ENCODE data around the gene S100PBP.
"Not testable (repeated sequence)": the region's sequence is repeated elsewhere in the genome, so short reads cannot be mapped to it uniquely, and the experiment has no call there.

Gene S100PBP

DNA sequence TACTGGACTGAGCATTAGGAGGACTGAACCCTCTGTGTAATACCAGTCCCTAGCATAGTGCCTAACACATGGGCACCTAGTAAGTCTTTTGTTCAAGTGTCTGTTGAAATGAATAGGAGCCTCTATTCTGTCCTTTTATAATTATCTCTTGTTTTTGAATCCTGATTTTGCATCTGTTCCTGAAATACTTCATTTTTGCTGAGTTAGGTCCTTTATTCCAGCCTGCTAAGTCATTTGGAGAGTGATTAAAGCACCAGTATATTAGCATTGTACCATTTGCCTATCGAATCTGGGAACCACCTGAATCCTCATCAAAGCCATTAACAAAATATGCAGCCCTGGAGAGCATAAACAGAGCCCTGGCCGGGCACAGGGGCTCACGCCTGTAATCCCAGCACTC is 32.6 kb upstream of the S100PBP start:
- DNase-seq (ENCODE audit: low spot score) = no peak

DNA sequence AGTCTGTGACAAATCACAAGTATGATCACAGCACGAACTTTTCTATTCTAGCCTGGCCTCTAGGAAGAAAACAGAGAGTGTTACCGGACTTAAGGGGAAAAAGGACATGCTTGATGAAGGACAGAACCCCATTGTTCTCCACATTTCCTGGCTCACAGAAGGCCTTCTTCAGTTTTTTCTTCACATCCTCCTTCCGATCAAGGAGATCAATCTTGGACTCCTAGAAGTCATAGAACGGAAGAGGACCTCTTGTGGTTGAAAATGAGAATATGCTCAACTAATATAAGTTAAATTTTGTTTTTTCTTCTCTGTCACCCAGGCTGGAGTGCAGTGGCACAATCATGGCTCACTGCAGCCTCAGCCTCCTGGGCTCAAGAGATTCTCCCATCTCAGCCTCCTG is 30.6 kb upstream of the S100PBP start:
- no peak for DNase-seq (ENCODE audit: low spot score)

GRCh38 chr1:32789356-32789755 is 28.1 kb upstream of the S100PBP start:
- not testable (repeated sequence) for DNase-seq (ENCODE audit: low spot score)

DNA sequence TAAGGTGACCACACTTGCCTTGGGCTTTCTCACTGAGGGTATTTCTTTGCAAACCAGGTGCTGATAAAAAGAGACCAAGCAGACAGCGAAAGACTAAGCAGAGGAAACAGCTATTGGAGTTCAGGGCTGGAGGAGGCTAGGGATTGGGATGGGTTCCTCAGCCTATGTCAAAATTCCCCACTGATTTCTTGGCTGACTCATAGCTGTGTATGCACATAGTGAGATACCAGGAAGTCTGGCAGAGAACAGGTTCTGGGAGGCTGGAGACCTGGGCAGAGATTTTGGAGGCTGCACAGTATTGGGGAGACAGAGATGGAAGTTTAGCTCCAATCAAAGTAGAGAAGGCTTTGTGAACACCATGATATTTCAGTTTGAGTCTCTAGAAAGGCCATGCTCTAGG is 25.6 kb upstream of the S100PBP start:
- DNase-seq (ENCODE audit: low spot score) = no peak

DNA sequence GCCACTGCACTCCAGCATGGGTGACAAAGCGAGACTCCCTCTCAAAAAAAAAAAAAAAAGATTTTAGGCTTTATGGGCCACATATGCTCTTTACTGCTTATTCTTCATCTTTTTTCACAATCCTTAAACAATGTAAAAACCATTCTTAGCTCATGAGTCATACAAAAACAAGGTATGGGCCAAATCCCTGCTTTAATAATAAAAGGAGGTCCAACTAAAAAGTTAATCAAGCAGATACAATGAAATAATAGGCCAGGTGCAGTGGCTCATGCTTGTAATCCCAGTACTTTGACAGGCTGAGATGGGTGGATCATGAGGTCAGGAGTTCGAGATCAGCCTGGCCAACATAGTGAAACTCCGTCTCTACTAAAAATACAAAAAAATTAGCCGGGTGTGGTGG is 21.7 kb upstream of the S100PBP start:
- DNase-seq (ENCODE audit: low spot score) = not testable (repeated sequence)

- no peak for DNase-seq (ENCODE audit: low spot score)
These were observed 20.0 kb upstream of the S100PBP start for GRCh38 chr1:32797456-32797855.

DNA sequence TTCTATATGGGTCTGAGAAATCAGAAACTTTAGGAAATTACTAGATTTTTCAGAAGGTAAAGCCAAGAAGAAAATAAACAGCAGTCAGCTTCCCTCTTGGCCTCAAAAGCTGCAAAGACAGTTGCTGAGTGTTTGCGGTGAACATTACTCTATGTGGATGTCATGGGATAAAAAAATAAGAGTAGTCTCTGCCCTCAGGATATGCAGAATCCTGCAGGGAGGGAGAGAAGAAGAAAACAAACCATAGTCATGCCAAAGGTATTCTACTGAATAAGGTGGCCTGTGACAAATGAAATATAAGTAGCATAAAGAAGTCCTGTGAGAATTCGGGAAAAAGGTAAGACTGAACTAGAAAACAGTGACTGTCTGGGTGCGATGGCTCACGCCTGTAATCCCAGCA is 19.3 kb upstream of the S100PBP start:
- no peak for DNase-seq (ENCODE audit: low spot score)

DNA sequence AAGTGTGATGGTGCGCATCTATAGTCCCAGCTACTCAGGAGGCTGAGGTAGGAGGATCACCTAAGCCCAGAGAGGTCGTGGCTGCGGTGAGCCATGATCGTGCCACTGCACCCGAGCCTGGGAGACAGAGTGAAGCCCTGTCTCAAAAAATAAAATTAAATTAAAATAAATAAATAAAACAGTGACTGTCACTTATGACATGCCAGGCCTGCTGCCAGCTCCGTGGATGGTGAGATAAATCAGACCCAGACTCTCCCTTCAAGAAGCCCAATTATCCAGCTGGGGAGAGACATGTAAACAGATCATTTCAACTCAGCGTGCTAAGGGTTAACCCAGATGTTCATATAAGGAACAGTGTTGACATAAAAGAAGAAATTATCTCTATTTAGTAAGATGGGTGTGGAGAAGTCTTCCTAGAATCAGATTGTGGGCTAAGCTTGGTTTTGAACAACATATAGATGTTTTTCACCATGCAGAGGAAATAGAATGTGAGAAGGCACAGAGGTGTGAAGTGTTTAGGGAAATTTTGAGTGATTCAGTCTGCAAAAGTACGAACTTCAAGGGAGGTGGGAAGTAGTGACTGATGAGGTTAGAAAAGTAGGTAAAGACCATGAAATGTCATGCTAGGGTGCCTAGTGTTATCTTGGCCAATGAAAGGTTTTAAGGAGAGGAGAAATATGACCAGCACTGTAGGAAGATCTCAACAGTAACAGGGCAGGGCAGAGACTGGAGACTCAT is 18.6 kb upstream of the S100PBP start:
- no peak for DNase-seq (ENCODE audit: low spot score)

GRCh38 chr1:32801096-32801715 is 16.2 kb upstream of the S100PBP start:
- DNase-seq (ENCODE audit: low spot score) = no peak

GRCh38 chr1:32804460-32804859 is 13.0 kb upstream of the S100PBP start:
- not testable (repeated sequence) for DNase-seq (ENCODE audit: low spot score)

- no peak for DNase-seq (ENCODE audit: low spot score)
These were observed 11.2 kb upstream of the S100PBP start for GRCh38 chr1:32806290-32806689.

- peak; percentile 18 for DNase-seq (ENCODE audit: low spot score)
These were observed 10.4 kb upstream of the S100PBP start for GRCh38 chr1:32806910-32807523.

DNA sequence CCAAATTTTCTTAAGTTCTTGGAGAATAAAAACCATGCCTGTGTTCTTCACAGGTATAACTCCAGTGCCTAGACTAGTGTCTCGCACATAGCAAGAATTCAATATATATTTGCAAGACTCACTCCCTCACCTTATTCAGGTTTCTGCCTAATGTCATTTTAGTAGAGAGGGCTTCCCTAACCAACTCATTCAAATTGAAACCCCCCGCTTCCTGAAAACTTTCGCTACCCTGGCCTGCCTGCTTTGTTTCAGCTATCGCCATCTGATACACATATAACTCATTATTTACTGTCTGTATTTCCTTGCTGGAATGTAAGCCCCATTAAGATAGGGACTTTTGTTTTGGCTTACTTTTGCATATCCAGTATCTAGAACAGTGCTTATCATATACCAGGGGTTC is 8.9 kb upstream of the S100PBP start:
- no peak for DNase-seq (ENCODE audit: low spot score)

GRCh38 chr1:32810358-32810757 is 7.1 kb upstream of the S100PBP start:
- no peak for DNase-seq (ENCODE audit: low spot score)

DNA sequence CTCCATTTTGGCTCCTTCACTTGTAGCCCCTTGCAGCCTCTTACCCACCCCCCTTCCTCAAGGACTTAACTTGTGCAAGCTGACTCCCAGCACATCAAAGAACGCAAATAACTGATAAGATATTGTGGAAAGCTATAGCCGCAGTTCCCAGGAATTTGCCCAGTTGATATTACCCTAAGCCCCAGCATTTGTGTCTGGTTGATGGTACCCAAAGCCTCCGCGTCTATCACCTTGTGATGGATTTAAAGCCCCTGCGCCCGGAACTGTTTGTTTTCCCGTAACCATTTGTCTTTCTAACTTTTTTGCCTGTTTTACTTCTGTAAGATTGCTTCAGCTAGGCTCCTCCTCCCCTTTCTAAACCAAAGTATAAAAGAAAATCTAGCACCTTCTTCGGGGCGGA is 6.2 kb upstream of the S100PBP start:
- no peak for DNase-seq (ENCODE audit: low spot score)

GRCh38 chr1:32811917-32812316 is 5.5 kb upstream of the S100PBP start:
- DNase-seq (ENCODE audit: low spot score) = no peak

DNA sequence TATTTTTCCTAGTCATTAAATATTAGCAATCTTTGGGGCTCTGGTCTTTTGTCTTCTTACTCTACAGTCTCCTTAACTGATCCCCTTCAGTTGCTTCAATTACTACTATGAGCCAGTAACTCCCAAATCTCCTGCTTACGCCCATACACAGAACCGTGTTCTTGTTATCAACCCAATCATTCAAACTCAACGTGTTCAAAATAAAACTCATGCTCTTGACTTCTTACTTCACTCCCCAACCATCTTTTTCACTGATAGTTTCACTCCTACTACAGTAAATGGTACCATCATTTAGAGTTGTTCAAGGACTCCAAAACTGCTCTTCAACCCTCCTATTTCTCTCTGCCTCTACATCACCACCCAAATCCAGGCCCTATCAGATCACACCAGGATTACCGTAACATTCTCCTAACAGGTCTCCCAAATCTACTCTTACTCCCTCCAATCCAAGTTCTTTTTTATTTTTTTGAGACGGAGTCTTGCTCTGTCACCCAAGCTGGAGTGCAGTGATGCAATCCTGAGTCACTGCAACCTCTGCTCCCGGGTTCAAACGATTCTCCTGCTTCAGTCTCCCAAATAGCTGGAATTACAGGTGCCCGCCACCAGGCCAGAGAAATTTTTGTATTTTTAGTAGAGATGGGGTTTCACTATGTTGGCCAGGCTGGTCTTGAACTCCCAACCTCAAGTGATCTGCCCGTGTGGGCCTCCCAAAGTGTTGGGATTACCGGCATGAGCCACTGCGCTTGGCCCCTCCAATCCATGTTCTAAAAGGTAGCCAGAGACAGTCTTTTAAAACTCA is 3.3 kb upstream of the S100PBP start:
- no peak for DNase-seq (ENCODE audit: low spot score)

DNA sequence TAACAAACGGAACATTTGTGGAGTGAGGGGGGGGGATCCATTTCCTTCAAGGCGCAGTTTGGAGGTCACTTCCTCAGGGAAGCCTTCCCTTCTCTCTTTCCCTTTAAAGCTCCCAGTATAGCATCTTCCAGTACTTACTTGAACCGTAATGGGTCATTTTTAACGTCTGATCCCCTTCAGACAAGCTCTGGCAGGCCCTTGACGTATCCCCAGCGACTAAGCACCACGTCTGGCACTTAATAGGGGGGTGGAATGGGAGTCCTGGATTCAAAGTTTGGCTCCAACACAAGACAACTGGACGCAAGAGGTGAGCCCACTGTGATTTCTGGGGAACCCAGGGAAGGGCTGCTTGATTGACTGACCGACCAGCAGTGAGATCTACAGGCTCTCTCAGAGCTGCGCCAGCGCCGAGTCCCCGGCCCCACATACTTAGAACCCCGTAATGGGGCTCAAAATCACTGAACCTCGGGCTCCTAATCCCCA is 736 bp upstream of the S100PBP start:
- DNase-seq (ENCODE audit: low spot score) = peak; percentile 27

DNA sequence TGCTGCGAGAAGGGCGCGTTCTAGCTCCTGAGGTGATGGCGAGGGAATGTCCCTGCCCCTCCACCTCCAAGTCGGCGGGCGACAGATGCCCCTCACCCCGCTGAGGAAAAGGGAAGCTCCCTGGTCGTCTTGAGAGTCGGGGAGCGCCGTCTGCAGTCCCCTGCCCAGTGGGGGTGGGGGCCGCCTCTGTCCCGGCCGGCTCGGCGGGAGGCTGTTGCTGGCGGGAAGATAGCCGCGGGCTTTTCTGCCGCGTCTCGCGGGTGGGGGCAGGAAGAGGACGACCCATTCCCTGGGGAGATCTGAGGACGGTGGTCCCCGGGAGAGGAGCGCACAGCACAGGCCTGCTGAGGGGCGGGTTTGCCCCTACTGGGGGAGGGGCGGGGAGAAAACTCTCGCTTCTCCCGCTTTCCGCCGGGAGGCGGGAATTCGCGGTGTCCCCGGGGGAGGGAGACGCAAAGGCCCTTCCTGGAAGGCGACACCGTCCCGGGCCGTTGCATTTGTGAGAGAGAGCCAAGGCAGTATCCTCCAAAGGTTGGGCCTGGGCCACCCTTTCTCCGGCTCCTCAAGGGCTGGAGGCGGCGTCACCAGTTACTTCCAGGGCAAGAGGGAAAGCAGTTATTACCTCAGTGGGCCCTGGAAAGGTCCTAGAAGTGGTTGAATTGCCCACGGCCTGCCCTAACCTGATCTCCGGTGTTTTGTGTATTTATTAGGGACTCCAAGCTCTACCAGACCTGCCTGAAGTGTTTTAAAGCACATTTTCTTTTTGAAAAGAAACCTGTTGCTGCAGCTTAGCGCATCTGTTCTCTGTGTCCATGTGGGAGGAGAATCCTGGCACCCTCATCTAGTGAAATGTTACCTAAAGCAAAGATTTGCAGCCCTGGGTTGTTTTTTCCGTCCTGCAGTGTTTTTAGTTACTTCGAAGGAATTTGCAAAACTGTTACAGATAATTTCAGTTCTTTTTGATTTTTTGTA is 648 bp downstream of the S100PBP start:
- DNase-seq (ENCODE audit: low spot score) = peak; percentile 51

DNA sequence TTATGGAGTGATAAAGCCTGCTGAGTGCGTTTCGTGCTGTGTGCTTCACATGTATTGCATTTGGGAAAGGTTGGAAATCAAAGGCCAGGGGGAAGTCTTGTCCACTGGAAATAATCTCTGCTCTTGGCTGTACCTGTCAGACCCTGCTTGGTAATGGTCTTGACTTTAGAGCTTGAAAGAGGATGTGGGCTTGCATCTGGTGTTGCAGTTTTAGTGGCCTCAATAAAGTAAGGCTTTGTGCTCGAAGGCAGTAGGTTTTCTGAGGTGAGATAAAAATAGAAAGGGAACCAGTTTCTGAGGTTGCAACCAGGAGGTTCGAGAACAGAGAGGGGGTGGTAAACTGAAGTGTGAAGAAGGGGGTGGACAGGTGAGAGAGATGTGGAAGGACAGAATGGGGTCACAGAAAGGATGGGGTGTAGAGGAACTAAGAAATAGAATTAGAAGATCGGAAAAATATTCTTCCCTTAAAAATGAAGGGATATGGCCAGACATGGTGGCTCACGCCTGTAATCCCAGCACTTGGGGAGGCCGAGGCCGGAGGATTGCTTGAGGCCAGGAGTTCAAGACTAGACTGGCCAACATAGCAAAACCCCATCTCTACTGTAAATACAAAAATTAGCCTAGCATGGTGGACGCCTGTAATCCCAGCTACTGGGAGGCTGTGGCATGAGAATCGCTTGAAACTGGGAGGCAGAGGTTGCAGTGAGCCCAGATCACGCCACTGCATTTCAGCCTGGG is 1.5 kb downstream of the S100PBP start:
- no peak for DNase-seq (ENCODE audit: low spot score)

- DNase-seq (ENCODE audit: low spot score) = no peak
These were observed 7.7 kb downstream of the S100PBP start for GRCh38 chr1:32825181-32825580.
